Erythroblast (primary cell): Measurements from ENCODE around the gene WDPCP.

Experiments used
- GATA1 ChIP-seq: IDR thresholded peaks from 2 replicates; pipeline ENCODE4 v1.6.1; 2011; ENCODE audit warnings: low read depth, mild to moderate bottlenecking, control low read depth, low read length, moderate library complexity
- POLR2A ChIP-seq: IDR thresholded peaks from 2 replicates; pipeline ENCODE4 v1.6.1; 2011; ENCODE audit warnings: mild to moderate bottlenecking, low read length

- TF ChIP-seq POLR2A (no peak), GATA1 (no peak)
Observed at GRCh38 chr2:63301481-63301880, 286.8 kb downstream of the WDPCP start.
